COR-L47 (cell line): ENCODE data around the gene PER3.

Experiments used
- DNase-seq: peaks from one replicate; lab custom pipeline; 2025; lab: John Stamatoyannopoulos, UW

PER3 gene

GRCh38 chr1:7783826-7784491, at the start of gene PER3:
PER3 (plus strand) TSS chr1:7784291; CDS start chr1:7784878, 587 bp downstream.
- peak; percentile 95 for DNase-seq

- no peak for DNase-seq
Measured at GRCh38 chr1:7738044-7738443, 46.0 kb upstream of the PER3 start.

- no peak for DNase-seq
Measured at GRCh38 chr1:7743346-7743745, 40.7 kb upstream of the PER3 start.

- DNase-seq, result no peak
Measured at GRCh38 chr1:7744882-7745281, 39.2 kb upstream of the PER3 start.

- no peak for DNase-seq
Measured at GRCh38 chr1:7745783-7746182, 38.3 kb upstream of the PER3 start.

GRCh38 chr1:7747605-7748004, 36.5 kb upstream of the PER3 start:
- DNase-seq, result no peak

- DNase-seq, result no peak
Measured at GRCh38 chr1:7749126-7749525, 35.0 kb upstream of the PER3 start.

GRCh38 chr1:7751174-7751573, 32.9 kb upstream of the PER3 start:
- DNase-seq, result no peak

GRCh38 chr1:7752512-7753417, 31.3 kb upstream of the PER3 start:
- DNase-seq, result peak; percentile 60

GRCh38 chr1:7753641-7754040, 30.4 kb upstream of the PER3 start:
- no peak for DNase-seq

GRCh38 chr1:7754234-7754633, 29.9 kb upstream of the PER3 start:
- DNase-seq, result no peak

- no peak for DNase-seq
Measured at GRCh38 chr1:7755448-7755847, 28.6 kb upstream of the PER3 start.

- no peak for DNase-seq
Measured at GRCh38 chr1:7760245-7760644, 23.8 kb upstream of the PER3 start.

- no peak for DNase-seq
Measured at GRCh38 chr1:7761103-7761502, 23.0 kb upstream of the PER3 start.

- no peak for DNase-seq
Measured at GRCh38 chr1:7767176-7767575, 16.9 kb upstream of the PER3 start.

GRCh38 chr1:7768583-7768982, 15.5 kb upstream of the PER3 start:
- DNase-seq, result no peak

GRCh38 chr1:7769673-7770412, 14.2 kb upstream of the PER3 start:
- no peak for DNase-seq

GRCh38 chr1:7770669-7770996, 13.5 kb upstream of the PER3 start:
- no peak for DNase-seq

- DNase-seq, result peak; percentile 71
Measured at GRCh38 chr1:7770997-7771822, 12.9 kb upstream of the PER3 start, which contains the start of gene VAMP3. VAMP3 (plus strand) TSS chr1:7771296; CDS start chr1:7771384, 88 bp downstream.

- DNase-seq, result no peak
Measured at GRCh38 chr1:7771823-7772299, 12.2 kb upstream of the PER3 start.

GRCh38 chr1:7777591-7777990, 6.5 kb upstream of the PER3 start:
- DNase-seq, result no peak
